Cerebellar cortex (tissue), 1 donor: ENCODE data around the gene IZUMO1.

Source experiments
- DNase-seq: peaks from one replicate; pipeline ENCODE4 v3.0.0-alpha.2; 2015; ENCODE audit warnings: low spot score

The IZUMO1 gene

DNA sequence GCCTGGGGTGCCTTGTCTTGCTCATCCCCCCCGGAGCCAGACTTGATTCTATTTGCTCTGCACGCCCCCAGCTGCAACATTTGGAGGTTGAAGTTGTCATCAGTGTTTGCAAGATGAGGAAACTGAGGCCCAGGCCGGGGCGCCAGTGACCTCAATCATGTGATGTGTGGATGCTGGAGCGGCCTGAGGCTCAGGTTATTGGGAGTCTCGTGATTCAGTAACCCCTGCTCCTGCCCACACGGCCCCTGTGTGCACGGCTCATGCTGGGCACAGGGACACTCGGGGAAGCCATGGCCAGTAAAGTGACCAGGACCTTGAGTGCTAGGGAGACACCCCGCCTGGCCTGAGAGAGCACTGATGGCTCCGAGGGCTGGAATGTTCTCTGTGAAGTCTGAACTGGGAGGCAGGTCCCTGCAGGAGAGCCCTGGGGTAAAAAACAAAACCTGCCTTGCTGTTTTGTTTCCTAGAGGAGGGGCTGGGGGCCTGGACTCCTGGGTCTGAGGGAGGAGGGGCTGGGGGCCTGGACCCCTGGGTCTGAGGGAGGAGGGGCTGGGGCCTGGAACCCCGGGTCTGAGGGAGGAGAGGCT lies 10.5 kb upstream of the IZUMO1 start:
- no peak for DNase-seq

DNA sequence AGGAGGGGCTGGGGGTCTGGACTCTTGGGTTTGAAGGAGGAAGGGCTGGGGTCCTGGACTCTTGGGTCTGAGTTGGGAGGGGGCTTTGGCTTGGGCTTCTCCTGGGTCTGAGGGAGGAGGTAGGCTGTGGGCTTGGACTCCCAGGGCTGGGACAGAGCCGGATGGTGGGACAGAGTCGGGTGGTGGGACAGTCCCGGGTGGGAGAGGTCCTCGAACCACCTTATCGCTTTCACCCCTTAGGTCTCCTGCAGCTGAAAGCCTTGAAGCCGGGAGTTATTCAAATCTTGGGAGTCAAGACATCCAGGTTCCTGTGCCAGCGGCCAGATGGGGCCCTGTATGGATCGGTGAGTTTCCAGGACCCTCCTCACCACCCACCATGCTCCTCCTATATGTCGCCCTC lies 10.0 kb upstream of the IZUMO1 start:
- DNase-seq, result no peak

DNA sequence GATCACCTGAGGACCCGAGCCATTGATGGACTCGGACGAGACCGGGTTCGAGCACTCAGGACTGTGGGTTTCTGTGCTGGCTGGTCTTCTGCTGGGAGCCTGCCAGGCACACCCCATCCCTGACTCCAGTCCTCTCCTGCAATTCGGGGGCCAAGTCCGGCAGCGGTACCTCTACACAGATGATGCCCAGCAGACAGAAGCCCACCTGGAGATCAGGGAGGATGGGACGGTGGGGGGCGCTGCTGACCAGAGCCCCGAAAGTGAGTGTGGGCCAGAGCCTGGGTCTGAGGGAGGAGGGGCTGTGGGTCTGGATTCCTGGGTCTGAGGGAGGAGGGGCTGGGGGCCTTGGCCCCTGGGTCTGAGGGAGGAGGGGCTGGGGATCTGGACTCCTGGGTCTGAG lies 9.5 kb upstream of the IZUMO1 start:
- DNase-seq, result no peak

DNA sequence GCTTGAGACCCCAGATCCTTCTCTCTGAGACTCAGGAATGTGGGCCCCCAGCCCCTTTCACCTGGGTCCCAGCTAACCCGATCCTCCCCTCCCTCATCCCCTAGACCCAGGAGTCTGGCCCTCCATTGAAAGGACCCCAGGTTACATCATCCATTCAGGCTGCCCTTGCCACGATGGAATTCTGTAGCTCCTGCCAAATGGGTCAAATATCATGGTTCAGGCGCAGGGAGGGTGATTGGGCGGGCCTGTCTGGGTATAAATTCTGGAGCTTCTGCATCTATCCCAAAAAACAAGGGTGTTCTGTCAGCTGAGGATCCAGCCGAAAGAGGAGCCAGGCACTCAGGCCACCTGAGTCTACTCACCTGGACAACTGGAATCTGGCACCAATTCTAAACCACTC lies 9.1 kb upstream of the IZUMO1 start:
- no peak for DNase-seq

DNA sequence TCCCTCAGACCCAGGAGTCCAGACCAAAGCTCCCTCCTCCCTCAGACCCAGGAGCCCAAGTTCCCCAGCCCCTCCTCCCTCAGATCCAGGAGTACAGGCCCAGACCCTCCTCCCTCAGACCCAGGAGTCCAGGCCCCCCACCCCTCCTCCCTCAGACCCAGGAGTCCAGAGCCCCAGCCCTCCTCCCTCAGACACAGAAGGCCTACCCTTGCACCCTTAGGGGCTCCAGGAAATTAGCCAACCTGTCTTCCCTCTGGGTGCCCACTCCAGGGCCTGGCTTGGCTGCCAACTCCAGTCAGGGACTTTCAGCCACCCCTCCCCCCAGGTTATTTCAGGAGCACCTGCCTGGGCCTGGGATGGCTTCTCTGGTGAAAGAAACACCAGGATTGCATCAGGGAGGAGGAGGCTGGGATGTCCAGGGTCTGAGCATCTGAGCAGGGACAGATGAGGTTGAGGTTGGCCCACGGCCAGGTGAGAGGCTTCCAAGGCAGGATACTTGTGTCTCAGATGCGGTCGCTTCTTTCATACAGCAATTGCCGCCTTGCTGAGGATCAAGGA lies 8.5 kb upstream of the IZUMO1 start, which contains the start of gene FGF21:
FGF21 (plus strand) TSS at position 441 of the 558 bp plus-strand sequence. CDS start 713 bp downstream, outside the sequence.
- no peak for DNase-seq

DNA sequence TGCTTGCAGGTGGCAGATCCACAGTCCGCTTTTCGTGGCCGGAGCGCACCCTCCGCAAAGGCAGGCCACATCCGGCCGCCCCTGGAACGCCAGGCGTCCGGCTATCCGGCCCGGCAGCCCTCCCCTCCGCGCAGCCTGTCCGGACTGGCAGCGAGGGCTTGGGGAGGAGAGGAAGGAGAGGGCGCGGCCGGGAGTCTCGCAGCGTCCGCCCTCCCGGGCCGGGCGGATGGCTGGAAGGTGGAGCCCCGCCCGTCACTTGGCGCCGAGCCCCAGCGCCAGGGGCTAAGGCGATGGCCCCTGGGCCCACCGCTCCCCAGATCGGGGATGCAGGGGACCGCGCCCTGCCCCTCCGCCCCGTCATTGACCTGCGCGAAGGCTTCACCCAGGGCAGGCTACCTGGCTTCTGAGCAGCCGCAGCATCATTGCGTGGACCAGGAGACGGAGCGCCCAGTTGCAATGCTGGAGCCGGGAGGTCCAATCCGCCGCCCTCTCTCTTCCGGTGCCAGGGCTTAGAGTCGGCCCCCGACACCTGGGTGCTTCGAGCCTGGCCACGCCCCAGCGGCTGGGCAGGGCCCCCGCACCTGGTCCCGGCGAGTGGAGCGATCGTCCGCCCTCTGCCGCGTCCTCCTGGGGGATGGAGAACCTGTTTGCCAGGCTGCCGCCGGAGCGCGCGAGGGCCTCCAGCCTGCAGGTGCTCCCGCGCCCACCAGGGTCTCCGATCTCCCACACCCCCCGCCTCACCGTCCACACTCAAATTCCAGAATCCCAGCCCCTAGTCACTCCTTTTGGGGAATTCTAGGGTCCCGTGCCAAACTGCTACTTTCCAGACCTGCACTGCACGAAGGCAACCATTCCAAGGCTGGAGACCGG lies 6.0 kb upstream of the IZUMO1 start, which contains the start of gene FUT1:
FUT1 (minus strand) TSS at position 146 of the 870 bp plus-strand sequence. CDS start 1,360 bp downstream, outside the sequence.
- peak; percentile 77 for DNase-seq

DNA sequence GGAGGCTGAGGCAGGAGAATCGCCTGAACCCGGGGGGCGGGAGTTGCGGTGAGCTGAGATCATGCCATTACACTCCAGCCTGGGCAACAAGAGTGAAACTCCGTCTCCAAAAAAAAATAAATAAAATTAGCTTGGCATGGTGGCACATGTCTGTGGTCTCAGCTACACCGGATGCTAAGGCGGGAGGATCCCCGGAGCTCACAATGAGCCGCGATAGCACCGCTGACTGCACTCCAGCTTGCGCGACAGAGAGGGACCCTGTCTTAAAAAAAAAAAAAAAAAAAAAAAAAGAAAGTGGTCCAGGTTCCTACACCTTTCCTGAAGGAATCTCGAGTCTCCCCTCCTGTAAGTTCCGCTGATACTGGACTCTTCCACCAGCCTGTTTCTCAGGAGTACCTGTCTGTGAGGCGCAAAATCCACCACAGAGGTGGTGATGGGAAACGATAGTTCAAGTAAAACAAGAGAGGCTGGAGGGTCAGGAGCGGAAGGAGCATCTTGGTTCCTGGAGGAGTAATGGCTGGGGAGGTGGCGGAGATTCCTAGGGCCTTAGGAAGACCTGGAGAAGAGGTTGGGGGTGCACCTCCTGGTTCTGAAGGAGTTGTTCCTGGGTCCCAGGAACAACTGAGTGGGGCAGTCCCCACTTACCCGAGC lies 5.3 kb upstream of the IZUMO1 start:
- DNase-seq, result peak; percentile 48

DNA sequence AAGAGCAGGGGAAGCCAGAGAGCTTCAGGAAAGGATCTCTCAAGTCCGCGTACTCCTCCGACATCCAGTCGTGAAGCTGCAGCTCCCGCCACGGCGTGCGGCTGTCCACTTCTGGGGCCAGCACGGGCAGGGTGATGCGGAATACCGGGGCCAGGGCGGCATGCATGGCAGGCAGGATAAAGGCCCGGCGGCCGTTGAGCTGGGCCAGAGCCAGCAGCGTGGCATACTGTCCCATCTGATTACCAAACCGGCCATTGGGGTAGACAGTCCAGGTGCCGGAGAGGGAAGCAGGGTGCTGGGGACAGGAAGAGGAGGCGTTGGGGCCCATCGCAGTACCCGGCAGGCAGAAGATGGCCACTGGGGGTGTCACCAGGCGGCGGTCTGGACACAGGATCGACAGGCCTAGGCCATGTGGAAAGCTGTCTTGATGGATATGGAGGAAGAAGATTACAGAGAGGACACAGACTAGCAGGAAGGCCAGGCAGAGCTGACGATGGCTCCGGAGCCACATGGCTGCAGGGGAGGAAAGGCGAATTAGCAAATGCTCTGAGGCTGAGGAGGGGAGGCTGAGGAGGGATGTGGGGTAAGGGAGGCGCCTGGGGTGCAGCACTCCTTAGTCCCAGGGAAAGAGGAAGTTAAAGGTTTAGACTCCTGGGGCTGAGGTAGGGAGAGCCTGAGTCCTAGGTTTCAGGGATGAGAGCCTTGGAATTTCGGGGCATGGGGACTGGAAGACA lies 4.2 kb upstream of the IZUMO1 start:
- no peak for DNase-seq

DNA sequence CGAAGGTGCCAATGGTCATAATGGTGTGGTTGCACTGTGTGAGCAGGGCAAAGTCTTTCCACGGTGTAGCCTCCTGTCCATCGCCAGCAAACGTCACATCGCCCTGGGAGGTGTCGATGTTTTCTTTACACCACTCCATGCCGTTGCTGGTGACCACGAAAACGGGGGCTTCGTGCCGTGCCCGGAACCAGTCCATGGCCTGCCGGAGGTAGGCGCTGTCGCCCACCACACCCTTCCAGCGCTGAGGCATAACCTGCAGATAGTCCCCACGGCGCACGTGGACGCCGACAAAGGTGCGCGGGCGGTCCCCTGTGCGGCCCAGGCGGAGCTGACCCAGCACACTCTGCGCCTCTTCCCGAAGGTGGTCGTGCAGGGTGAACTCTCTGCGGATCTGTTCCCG lies 3.6 kb upstream of the IZUMO1 start:
- no peak for DNase-seq

DNA sequence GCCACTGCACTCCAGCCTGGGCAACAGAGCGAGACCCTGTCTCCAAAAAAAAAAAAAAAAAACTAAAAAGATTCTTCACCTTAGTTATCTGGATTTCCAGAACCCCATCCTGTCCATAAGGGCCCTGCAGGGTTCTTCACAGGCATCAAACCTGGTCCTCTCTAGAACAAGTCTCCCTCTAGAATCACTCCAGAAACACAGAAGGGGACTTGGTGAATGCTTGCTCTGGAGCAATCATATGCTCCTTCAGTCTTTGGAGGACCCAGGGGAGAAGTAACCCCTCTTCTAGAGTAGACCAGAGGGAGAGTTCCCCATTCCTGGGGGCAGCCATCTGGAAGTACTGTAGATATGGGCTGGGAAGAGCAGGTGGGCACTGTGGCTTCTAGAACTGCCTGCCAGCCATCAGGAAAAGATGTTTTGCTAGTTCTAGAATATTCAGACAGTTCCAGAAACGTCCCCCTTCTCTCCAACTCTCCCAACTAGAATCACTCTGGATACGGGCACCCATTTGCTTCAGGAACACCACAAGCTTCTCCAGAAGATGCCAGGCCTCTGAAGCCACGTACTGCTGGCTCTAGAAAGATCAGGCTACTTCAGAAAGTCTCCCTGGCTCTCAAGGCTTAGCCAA lies 3.0 kb upstream of the IZUMO1 start:
- no peak for DNase-seq

DNA sequence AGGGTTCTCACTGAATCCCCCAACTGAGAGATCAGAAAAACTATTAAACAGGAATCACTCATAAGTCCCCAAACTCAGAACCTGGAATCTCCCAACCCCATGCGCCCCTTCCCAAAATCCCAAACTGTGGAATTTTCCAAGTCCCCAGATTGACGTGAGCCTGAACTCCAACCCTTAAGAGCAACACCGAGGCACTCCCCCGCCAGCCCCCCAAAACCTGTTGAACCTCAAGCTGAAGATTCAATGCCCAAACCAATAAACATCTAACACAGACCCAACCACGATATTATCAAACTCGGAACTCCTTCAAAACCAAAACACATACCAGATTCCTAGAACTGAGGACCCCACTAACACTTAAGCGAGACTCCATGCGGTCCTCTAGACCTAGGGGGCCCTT lies 599 bp downstream of the IZUMO1 start:
- DNase-seq, result no peak

DNA sequence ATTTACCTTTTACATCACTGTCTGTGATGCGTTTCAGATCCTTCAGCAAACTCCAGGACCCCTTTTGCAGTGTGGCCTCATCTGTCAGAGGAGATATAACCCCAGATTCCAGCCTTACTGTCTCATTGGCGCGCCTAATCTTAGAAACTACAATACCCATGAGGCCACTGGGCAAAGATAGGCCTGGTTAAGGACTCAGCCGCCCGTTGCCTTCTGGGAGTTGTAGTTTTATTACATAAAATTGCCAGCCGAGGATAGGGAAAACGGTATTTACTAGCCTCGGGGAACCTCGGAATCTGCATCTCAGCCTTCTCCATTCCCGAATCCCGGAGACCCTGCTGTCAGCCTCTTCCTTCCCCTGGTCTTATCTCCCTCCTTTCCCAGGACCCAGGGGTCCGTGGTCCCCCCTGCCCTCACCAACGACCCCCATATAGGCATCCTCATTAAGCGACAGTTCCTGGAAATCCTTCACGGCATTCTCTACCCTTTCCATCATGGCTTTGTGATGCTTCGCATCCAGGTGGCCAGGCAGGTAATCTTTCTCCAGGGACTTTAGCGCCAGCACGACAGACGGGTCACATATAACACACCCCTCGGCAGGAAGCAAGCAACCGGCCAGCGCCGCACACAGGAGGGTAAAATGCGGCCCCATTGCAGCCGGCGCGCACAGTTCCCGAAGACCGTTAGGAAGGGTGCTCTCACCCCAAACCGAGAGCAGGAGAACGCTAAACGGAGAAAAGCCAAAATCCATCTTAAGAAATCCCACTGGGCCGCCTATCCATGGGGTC lies 1.3 kb downstream of the IZUMO1 start:
- DNase-seq, result peak; percentile 95

DNA sequence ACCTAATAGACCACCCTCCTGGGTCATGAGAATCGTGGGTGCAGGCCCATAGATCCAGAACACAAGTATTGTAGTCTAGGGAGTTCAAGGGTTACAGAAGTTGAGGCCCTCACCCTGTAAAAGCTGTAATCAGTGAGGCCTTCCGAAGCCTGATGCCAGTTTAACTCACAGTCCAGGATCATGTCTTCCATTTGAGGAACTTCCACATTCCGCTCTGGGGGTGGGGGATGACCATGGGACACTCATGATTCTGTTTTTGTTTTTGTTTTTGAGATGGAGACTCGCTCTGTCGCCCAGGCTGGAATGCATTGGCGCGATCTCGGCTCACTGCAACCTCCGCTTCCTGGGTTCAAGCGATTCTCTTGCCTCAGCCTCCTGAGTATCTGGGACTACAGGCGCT lies 4.6 kb downstream of the IZUMO1 start:
- DNase-seq, result no peak

DNA sequence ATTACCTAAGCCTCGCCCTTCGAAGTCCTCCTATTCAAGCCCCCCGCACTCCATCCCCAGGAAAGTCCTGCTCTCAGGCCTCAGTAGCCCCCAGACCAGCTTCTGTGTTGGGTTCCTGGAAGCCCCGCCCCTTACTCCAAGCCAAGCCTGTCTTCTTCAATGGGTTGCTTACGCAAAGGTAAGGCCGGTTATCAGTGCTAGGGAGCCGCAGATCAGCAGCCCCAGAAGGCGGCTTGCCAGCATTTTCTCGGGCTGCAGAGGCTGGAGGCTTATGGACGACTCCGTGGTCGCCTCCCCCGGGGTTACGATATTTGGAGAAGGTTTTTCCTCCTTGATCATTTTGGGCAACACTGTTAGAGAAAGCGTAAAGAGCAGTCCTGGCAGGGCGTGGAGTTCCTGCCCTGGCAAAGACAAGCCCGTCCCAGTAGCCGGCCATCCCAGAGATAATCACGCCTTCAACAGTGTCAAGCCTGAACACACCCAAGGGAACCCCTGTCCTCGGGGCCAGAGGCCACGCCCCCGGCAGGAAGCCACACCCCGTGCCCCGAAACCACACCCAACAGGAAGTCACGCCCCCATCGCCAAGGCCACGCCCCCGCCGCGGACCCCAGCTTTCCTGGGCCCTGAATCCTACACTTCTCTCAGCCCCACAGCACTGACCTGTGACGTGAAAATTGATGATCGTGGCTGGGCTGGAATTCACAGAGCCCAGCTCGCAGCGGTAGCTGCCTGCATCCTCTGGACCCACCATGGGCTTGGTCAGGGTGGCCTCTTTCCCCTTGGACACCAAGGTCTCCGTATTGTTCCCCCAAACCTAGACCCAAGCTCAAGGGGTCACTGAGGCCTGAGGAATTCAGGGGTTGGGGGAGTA lies 5.3 kb downstream of the IZUMO1 start:
- DNase-seq, result peak; percentile 60

DNA sequence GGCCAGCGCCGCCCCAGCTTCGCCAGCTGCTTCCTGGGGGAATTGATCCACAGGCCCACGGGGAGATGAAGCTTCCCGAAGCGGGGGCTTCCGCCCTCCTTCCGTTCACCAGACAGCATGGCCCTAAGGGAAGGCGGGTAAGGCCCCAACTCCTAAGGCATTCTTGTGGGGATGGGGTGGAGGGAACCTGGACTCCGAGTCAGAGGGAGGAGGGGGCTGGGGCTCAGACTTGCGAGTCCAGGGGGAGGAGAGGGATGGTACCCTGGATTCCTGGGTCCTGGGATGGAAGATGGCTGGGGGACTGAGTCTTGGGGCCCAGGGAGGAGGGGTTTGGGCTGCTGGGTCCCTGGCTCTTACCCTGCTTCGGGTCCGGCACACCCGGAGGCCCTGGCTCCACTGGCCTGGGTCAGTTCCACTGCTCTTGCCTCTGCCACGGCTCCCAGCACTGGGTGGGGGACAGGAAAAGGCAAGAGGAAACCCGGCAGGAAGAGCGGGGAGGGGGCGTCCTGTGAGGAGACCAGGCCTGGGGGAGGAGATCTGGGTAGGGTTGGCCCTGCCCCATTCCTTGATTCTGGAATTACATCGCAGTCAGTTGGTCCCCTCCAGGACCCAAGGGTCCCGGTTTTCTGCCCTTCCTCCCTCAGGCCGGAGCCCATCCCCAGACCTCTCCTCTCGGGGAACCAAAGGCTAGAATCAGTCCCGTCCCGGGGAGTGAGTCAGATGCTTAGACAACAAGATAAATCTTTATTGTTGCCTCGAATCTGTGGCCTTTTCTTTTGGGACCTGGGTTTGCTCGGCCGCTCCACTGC lies 6.3 kb downstream of the IZUMO1 start, which contains the start of gene RASIP1:
RASIP1 (minus strand) TSS at position 447 of the 809 bp plus-strand sequence; CDS start at position 119, 328 bp downstream.
- peak; percentile 20 for DNase-seq

DNA sequence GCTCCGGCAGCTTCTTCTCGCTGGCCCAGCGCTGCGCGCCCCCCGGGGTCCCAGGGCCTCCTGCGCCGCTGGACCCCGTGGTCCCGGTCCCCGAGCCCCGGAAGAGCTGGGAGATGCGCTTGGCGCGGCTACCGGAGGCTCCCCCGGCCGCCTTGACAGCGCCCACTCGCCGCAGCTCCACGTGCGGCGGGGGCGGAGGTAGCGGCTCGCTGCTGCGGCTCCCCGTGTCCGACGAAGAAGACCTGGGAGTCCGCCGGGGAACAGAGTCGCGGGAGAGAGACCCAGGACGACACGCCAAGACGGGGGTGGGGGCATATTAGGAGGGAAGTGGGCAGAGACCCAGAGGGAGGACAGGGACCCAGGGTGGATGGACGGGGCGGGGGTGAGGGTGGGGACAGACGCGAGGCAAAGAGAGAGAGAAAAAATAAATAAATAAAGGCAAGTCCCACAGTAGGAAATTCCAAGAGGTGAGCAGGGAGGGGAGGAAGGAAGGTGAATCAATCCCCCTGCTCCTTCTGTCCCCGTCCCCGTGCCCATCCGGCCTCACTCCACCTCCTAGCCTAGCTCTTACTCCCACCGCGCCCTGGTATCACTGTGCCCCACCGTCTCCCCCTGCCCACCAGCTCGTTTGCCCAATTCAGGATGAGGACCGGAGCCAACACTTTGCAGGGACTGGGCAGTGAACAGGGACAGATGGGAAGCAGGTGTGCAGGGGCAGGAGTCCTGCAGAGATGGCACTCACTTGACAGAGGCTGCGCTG lies 7.1 kb downstream of the IZUMO1 start:
- peak; percentile 55 for DNase-seq

DNA sequence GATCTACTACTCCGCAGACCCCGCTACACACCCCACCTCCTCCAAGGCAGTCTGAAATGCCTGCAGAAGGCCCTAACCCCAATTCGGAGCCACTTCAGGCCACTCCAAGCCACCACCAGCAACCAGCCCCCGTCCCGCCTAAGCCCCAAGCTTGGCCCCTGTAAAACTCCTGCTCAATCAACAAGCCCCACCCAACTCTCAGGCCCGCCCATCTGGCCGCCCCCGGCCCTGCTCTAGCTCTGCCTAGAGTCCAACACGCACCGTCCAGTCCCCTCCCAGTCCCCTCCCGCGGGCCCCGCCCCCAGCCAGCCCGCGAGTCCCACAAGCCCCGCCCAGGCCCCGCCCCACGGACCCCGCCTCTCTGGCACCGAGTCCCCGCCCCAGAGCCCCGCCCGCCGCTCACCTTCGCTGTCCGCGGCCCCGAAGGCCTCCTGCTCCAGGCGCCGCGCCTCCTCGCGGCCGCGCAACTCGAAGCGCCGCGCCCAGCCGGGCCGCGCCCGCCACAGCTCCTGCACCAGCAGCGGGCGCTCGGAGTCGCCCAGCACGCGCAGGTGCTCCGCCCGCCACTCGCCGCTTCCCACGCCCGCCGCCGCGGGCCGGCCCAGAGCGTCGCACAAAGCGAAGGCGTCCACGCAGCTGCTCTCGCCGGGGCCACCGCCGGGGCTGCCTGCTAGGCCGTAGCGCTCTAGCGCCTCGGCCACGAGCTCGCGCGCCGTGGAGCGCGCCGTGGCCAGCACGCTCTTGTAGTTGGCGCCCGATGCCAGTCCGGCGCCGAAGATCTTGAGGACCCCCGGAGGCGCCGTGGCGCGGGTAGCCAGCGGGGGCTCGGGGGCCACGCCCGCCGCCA lies 7.9 kb downstream of the IZUMO1 start:
- peak; percentile 93 for DNase-seq
